Activated T-helper 9 cell treated with anti-CD3 and anti-CD28 coated beads, Interleukin-2, amount 50 U/mL, for 16 hours (primary cell): ENCODE results near the gene CCDC188.

Experiments used
- DNase-seq: peaks from one replicate; pipeline ENCODE4 v3.0.0-alpha.2; 2020; ENCODE audit warnings: low read depth

CCDC188 gene

DNA sequence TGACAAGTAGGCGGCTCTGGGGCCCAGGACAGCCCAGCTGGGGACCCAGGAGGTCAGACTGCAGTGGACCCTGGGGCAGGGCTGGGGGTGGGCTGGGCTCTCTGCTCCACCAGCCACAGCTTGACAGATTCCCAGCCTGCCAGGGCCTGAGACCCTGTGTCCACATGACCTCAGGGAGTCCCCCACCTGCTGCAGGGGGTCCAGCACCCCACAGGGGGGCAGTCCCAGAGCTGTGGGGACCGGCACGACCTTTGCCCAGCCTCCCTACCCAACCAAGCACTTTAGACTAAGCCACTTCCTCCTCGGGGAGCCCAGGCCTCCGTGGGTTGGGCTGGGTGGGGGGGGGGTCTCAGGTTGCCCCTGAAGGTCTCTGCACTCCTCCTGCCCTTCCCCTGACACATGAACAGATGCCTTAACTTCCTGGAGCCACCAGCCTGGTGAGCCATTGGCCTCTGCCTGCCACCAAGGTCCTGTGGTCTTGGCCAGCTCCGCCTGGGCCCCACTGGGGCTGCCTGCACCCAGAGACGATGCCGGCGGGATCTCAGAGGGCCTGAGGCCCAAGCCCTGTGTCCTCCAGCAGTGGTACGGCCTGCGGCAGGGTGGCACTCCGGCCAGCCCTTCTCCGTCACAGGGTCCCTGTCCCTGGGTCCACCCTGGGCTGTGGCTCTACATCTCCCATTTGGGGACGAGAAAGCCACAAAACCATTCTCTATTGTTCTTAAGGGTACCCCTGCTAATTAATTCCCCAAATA is 3.4 kb downstream of the CCDC188 start:
- no peak for DNase-seq

DNA sequence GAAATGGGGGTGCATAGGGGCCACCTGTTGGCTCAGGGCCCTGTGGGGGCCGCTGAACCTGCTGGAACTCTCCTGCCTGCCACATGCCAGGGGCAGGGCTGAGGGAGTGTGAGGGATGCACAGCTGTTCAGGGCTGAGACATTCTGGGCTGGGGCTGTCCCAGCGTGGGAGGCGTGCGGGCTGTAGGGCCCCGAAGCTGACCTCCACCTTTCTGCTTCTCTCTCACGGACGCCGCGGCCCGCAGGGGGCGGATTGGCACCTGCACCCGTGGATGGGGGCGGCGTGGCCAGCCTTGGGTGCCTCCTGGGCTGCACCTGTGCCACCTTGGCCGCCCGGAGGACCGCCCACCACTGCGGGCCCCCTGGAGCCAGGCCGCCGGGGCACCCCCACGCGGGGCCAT is 4.1 kb downstream of the CCDC188 start:
- DNase-seq = no peak

DNA sequence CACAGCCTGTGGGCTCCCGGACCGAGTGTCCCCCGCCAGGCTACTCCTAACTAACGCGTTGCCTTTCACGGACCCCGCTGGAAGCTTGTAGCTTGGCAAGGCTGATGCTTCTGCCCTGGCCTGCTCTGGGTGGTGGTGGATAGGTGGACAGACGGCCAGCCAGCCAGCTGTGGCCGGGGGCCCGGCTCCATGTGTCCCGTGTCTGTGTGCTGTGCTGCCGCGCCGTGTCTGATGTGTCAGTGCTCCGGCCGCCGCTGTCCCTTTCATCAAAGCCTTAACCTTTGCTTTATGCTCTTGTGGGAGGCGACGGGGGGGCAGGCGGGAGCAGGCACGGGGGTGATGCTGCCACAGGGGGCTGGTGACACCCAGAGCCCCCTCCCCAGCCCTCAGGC is 5.0 kb downstream of the CCDC188 start:
- DNase-seq = no peak

DNA sequence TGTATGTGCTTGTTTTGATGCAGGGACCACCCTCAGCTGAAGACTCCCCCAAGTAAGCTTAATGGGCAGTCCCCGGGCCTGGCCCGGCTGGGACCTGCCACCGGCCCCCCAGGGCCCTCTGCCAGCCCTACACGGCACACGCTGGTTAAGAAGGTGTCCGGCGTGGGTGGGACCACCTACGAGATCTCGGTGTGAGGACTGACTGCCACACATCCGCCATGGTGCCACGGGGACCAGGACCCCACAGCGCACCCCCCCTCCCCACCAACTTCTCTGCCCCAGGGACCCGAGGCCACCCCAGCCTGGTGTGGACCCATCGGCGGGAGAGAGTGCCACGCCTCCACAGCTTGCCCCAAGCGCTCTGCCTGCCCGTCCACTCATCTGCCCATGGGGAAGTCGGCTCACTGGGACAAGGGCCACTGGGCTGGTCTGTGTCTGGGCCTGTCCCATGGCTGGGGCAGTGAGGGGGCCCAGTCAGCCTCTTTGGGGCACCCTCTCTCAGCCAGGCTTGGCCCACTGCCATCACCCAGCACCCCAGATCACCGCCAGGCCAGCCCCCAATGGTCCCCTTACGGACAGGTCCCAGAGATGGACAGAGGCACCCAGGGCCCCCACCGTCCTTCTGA is 5.5 kb downstream of the CCDC188 start:
- DNase-seq = no peak

DNA sequence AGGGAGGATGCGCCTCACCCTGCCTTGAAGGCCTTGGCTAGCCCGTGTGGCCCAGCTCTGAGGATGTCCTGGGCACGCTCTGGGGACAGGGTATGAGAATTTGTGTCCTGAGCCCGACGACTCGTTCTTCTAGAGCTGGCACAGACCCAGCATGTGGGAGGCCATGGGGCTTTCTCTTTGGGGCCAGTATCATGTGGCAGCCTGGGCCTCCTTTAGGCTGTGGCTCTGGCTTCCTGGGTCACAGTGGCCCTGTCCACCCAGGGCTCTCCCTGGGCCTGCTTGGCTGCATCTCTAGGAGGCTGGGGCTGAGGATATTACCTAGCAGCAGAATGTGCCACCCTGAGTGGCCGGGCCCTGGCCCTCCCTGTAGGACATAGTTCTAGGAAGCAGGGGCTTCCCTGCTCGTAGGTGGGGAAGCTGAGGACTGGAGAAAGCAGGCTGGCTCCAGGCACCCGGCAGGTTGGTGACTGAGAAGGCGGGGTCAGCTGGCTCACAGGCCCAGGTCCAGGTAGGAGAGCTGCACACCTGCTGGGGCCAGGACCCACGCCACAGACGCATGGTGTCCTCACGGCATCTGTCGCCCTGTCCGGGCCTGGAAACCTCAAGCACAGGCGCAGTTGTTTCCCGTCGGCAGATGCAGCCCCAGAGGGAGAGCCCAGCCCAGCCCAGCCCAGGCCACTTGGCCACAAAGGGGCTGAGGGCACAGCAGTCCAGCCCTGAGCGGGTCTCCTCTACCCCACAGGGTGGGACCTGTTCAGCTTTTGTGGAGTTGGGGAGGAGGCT is 6.8 kb downstream of the CCDC188 start:
- DNase-seq = no peak

DNA sequence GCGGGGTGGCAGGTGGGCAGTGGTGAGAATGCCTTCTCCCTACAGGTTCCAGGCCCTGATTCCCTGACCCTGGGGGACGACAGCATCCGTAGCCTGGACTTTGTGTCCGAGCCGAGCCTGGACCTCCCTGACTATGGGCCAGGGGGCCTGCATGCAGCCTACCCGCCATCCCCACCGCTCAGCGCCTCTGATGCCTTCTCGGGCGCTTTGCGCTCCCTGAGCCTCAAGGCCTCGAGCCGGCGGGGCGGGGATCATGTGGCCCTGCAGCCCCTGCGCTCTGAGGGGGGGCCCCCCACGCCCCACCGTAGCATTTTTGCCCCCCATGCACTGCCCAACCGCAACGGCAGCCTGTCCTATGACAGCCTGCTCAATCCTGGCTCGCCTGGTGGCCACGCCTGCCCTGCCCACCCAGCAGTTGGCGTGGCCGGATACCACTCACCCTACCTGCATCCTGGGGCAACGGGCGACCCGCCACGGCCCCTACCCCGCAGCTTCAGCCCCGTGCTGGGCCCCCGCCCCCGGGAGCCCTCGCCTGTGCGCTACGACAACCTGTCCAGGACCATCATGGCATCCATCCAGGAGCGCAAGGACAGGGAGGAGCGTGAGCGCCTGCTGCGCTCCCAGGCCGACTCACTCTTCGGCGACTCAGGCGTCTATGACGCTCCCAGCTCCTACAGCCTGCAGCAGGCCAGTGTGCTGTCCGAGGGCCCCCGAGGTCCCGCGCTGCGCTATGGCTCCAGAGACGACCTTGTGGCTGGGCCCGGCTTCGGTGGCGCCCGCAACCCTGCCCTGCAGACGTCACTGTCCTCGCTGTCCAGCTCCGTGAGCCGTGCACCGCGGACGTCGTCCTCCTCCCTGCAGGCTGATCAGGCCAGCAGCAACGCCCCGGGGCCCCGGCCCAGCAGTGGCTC is 7.9 kb downstream of the CCDC188 start:
- DNase-seq = no peak

DNA sequence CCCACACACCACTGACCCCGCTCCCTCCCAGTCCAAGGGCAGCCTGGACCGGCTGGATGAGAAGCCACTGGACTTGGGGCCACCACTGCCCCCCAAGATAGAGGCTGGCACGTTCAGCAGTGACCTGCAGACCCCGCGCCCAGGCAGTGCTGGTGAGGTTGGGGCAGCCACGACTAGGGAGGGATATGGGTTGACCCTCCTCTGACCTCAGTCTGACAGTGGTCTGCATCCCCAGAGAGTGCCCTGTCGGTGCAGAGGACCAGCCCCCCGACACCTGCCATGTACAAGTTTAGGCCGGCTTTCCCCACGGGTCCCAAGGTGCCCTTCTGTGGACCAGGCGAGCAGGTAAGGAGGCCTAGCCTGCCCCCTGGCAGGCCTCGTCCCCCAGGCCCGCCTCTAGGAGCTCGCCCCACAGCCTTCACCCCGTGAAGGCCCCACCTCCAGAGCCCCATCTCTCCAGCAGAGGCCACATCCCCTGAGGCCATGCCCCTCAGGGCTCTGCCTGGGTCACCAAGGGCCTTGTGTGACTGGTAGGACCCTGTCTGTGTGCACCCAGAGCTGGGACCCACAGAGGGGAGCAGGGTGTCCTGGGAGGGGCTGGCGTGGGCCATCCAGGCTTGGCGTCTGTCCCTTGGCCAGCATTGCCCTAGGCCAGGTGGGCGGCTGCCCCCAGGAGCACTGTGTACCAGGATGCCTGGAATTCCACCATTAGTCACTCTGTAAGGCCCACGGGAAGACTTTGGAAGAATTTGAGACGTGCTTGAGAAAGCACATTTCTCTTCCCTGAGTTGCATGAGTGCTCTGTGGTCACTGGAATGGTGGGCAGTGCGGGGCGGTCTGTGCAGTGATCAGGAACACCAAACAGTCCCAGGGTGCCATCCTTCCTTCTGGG is 9.4 kb downstream of the CCDC188 start:
- DNase-seq = no peak

DNA sequence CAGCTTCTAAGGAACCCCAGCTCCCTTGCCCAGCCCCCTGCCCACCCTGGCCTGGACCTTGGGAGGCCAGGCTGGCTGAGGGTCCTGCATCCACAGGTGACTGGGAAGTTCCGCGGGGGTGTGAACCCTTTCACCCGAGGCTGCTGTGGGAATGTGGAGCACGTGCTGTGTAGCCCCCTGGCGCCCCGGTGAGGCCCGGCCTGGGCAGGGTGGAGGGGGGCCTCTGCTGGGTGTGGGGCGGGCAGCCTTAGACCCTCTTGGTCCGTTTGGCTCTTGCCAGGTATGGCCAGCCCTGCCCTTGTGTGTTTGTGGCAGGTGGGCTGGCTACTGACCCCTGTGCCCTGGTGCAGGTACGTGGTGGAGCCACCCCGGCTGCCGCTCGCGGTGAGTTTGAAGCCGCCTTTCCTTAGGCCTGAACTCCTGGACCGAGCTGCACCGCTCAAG is 10.3 kb downstream of the CCDC188 start:
- DNase-seq = no peak

DNA sequence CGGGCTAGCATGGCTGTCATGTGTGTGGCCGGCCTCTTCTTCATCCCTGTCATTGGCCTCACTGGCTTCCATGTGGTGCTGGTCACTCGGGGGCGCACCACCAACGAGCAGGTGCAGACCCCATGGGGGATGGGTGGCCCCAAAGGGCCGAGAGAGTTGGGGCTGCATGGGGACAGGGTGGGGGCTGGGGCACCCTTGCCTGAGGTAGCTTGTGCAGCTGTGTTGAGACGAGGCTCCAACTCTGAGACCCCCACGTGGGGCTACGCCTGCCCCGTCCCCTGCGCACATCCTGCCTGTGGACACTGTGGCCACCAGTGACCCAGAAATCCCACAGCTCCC is 10.8 kb downstream of the CCDC188 start:
- DNase-seq = no peak

DNA sequence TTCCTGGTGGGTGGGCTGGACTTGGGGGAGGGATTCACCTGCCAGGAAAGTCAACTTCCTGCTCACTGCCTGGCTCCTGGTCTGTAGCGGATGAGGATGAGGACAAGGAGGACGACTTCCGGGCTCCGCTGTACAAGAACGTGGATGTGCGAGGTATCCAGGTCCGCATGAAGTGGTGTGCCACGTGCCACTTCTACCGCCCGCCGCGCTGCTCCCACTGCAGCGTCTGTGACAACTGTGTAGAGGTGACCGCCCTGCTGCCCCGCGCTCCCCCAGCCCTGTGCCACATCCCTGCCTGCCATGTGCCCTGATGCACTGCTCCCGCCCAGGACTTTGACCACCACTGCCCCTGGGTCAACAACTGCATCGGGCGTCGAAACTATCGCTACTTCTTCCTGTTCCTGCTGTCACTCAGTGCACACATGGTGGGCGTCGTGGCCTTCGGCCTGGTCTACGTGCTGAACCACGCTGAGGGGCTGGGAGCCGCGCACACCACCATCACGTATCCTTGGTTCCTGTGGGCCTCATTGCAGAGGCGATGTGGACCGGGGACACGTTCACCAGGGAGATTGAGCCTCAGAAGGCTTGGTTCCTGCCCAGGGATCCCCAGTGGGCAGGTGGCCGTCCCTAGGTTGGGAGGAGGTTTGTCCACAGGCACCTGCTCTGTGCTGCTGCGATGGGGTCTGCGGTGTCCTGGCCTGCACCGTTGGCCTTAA is 11.3 kb downstream of the CCDC188 start:
- DNase-seq = no peak

DNA sequence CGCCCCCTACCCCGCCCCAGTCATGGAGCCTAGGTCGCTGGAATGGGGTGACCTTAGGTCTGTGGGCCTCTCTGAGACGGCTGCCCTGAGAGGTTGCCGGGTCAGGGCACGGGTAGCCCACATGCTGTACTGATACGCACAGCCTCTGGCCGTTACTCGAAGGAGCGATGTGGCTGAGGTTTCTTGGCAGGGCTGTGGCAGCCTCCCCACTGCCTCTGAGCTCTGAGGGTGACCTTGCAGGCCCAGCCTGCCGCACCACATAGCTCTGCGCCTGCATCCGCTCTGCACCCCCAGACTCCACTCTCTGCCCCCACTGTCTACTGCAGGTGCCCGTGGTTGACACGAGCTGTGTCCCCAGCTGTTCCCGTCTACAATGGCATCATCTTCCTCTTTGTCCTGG is 12.0 kb downstream of the CCDC188 start:
- DNase-seq = no peak

DNA sequence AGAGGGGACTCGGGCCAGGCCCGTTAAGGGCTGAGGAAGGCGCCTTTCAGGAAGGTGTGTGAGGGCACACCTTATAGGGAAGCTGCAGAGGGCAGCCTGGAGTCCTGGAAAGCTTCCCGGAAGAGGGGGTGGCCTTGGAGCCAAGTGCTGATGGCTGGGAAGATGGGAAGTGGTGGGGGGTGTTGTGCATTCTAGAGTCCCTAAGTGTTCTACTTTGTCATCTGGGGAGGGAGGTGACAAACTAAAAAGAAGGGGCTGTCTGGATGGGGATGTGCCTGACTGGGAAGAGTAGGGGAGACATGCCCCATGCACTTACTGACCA is 12.5 kb downstream of the CCDC188 start:
- no peak for DNase-seq

DNA sequence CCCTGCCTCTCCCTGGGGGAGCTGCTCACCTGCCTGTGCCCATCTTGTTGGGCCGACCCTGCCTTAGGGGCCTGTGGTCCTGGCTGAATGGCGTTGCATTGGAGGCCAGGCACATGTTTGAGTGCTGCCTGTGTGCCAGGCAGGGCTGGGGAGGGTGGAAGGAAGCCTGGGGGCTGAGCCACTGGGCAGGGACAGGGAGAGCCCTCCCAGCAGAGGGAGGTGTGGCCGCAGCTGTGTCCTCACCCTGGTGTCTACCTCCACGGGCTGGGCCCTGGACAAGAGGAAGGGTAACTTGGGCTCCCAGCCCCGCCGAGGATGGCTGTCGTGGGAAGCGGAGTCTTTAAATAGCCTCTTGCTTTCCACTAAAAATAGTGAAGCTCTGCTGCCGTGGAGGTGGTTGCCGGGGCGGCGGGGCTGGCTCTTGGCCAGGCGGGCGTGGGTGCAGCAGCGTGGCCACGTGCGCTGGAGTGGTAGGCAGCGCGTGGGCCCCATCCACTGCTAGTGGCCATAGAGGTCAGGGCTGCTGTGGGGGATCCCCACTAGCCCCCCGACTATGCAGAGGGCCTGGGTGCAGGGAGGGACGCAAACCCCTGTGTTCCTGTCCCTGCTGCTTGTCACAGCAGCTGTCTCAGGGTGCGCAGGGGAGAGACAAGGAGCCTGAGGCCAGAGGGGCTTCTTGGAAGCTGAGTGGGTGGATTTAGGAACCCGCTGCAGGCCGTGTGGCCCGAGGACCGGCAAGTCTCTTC is 13.0 kb downstream of the CCDC188 start:
- DNase-seq = no peak

DNA sequence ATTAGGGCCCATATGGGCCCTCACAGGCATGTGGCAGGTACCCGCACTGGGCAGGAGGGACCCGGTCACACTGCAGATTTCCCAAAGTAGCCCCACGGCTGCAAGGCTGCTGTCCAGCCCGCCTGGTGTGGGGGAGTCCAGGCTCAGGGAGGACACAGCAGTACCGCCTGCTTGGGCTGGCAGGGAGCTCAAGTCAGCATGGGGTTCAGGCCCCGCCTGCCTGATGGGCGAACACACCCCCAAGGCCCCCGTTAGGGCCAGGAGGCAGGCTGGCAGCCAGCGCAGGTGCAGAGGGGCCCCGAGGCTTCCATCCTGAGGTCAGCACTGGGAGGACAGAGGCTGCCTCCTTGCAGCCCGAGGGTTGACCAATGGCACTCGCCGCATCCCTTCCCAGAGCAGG is 13.7 kb downstream of the CCDC188 start:
- DNase-seq = no peak

DNA sequence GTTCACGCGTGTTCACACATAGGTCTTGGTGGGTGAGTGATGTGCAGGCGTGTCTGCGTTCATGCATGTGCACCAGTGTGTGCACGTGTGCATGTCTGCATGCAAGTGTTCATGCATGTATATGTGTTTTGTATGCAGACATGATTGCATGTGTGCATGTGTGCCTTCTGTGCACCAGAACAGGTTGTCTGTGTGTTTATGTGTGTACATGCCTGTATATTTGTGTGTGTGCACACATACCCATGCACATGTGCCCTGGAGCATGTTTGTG is 14.3 kb downstream of the CCDC188 start:
- DNase-seq = no peak

DNA sequence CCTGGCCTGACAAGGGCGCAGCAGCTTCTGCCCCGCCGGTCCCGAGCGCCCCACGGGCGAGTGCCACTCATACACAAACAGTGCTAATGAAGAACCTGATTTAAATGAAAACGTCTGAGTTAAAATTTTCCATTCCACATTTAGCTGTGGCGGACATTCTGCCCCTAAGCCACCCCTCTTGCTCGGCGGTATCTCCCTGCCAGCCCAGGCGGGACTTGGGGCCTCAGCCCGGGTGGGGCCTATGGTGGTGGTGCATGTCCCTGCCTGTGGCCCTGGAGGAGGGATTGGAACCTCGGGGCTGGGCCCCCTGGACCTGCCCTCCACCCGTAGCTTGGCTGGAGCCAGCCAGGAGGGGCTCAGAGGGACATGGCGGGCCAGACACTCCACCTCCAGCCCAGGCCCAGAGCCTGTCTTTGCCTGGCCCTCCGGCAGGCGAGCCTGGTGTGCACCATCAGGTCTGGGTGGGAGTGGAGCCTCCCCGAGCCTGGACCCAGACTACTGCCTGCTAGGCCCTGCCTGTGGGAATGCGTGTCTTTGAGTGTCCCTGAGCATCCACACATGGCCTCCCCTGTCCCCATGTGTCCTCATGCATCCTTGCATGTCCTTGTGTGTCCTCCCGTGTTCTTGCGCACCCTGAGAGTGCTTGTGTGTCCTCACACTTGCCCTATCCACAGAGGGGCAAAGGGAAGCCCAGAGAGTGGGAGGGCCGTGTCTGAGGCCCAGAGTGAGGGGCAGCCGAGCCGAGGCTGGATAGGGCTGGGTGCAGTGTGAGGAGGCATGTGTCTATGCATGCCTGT is 14.9 kb downstream of the CCDC188 start:
- DNase-seq = no peak

DNA sequence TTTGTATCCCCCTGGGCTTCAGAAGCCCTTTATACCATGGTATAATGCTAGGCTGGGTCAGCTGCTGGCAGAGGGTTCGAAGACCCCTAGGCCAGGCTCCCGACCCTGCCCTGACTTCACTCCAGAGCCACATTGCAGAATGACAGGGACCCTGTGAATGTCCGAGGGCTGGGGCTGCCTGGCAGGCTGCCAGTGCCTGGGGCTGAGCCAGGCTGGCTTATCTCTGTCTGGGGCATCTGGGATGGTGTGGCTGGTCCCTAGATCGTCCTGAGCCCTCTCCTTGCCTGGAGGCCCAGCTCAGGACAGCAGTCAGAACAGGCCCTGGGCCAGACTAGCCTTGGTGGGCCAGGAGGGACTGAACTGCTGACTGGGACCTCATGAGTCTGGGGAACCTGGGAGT is 15.6 kb downstream of the CCDC188 start:
- no peak for DNase-seq

DNA sequence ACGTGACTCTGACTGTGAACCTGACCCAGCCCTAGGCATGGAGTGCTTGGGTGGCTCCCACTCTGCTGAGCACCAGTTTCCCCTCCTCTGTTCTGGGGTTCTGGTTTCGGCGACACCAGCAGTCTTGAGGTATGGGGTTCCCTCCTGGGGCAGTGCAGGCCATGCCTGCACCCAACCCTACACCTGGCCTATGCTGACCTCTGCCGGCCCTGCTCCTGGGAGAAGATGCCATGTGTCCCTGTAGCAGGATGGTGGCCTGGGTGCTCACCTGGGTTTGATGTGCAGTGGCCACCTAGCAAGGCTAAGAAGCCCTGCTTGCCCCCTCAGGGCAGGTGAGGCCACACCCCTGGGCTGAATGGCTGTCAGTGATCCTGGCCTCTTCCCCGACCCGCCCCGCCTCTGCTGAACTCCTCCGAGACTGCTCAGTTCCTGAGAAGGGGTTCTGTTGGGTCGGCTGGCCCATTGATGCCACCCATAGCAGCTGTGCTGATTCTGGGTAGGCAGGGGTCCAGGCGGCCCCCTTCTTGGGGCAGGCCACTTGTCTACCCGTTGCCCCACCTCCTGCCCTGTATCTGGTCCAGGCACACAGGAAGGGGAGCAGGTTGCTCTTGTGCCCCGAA is 16.8 kb downstream of the CCDC188 start:
- DNase-seq = no peak

DNA sequence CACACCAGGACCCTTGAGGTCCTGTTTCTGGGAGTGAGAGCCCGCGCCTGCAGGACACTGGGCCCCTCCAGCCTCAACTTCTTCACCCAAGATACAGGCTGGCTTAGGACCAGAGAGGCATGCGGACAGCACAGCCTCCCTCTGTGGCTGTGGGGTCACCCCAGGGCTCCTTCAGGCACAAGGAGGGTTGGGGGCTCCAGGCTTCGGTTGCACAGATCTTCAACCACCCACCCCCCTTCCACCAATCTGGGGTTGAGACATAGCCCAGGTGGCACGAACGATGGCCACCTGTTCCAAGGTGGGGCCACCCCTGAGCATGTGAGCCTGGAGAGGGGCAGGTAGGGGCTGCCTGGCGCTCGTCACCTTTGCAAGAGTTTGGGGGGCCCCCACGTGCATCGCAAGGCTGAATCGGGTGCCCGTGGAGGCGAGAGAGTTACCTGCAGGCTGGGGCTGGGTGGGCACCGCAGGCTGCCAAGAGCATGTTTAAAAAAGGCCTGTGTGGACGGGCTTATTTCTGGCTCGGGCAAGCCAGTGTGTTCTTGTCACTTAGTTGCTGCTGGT is 18.1 kb downstream of the CCDC188 start:
- no peak for DNase-seq
